Measurements from ENCODE around the gene NPY. TPM values are rescaled to one million over a fixed set of nuclear protein-coding genes. Genes with fewer than 3 reads are reported as not detected.

Gene NPY
- total RNA-seq, 1 experiment from 2014 or later, result not detected

GRCh38 chr7:24328050-24328449 is 44.1 kb downstream of the NPY start:
- Histone ChIP-seq H2BK120ac (ENCODE audit: low read depth, low read length, poor library complexity, severe bottlenecking) (no peak overlapping the region), H4K5ac (ENCODE audit: insufficient read length, low read depth, low read length) (no peak overlapping the region), H3T11ph (ENCODE audit: low read length) (no peak overlapping the region), H3K79me2 (ENCODE audit: insufficient read depth, low read length) (no peaks in the 10 kb centered on the region), H3K18ac (ENCODE audit: insufficient read length, low read depth, low read length) (no peak overlapping the region), H3K27me3 (ENCODE audit: insufficient read depth, low read length) (no peaks in the 10 kb centered on the region), H2BK5ac (ENCODE audit: insufficient read length, low read length) (no peak overlapping the region), H3K4me1 (ENCODE audit: insufficient read depth, low read length) (no peaks in the 10 kb centered on the region; the same call in 1 of the 2 replicates), H3K79me1 (ENCODE audit: insufficient read depth, low read depth, low read length, poor library complexity, severe bottlenecking) (no peaks in the 10 kb centered on the region), H3K23ac (ENCODE audit: insufficient read length, low read depth, low read length) (no peak overlapping the region), H3K4ac (ENCODE audit: low read depth, low read length) (no peak overlapping the region), H2BK15ac (ENCODE audit: low read depth, low read length) (no peak overlapping the region), H3K4me2 (ENCODE audit: insufficient read depth, insufficient read length, low read length) (no peak overlapping the region), H3K23me2 (ENCODE audit: insufficient read length, low read depth, low read length, poor library complexity, severe bottlenecking) (no peaks in the 10 kb centered on the region), H2BK20ac (ENCODE audit: low read depth, low read length, poor library complexity, severe bottlenecking) (no peak overlapping the region), H2BK12ac (ENCODE audit: insufficient read length, low read depth, low read length) (no peak overlapping the region), H3K9ac (ENCODE audit: extremely low read depth, insufficient read length, low read length) (no peak overlapping the region), H4K8ac (replicated peaks; ENCODE audit: insufficient read length, low read depth, low read length) (no peak overlapping the region), H3K9me3 (ENCODE audit: control insufficient read depth, low read depth, low read length) (peaks cover 4% of the 10 kb centered on the region), H2AK5ac (ENCODE audit: insufficient read length, low read length) (no peak overlapping the region), H3K27ac (ENCODE audit: insufficient read length, low read depth, low read length) (no peak overlapping the region), H4K20me1 (ENCODE audit: control insufficient read depth, insufficient read depth, insufficient read length) (no peaks in the 10 kb centered on the region), H4K91ac (ENCODE audit: insufficient read length, low read depth, low read length) (no peak overlapping the region), H3K56ac (ENCODE audit: insufficient read length, low read depth, low read length) (no peak overlapping the region), H3K14ac (ENCODE audit: insufficient read depth, low read length) (no peak overlapping the region), H2AFZ (ENCODE audit: low read length) (no peak overlapping the region)
- Mint-ChIP-seq H3K9me3 (peaks cover 5 to 7% of the 10 kb centered on the region in 2 experiments; a peak in 4 of 5 replicates), H3K4me3 (no peak overlapping the region), H3K36me3 (ENCODE audit: insufficient read depth in 1 of 3, low read depth in 3 of 3) (peaks cover 12 to 16% (median 14%) of the 10 kb centered on the region in 3 experiments), H3K27ac (no peak overlapping the region), H3K27me3 (ENCODE audit: low read depth) (no peaks in the 10 kb centered on the region; the same call in none of the 2 replicates), H3K4me1 (no peaks in the 10 kb centered on the region)
- no CpG with 5 or more reads among the region's 5 CpGs for WGBS (ENCODE audit: extremely low coverage, insufficient read length, low lambda C conversion rate)
- no peak for DNase-seq
- TF ChIP-seq CTCF (conservative IDR thresholded peaks at IDR 0.05), result no peak

Measured in H9 (cell line).